Stimulated activated CD4-positive, alpha-beta T cell treated with anti-CD3 and anti-CD28 coated beads, TNF-alpha, amount 100 ng/mL, for 48 hours (primary cell): ENCODE measurements around the gene NANOS3.
A peak's percentile ranks its signal among the peaks of the same experiment; 100 is the strongest.

ENCODE experiments used
- DNase-seq, 3 donors: peaks; one replicate each; pipeline ENCODE4 v3.0.0-alpha.2; 2020; ENCODE audit warnings: low read depth in 3 of 3

NANOS3 gene

DNA sequence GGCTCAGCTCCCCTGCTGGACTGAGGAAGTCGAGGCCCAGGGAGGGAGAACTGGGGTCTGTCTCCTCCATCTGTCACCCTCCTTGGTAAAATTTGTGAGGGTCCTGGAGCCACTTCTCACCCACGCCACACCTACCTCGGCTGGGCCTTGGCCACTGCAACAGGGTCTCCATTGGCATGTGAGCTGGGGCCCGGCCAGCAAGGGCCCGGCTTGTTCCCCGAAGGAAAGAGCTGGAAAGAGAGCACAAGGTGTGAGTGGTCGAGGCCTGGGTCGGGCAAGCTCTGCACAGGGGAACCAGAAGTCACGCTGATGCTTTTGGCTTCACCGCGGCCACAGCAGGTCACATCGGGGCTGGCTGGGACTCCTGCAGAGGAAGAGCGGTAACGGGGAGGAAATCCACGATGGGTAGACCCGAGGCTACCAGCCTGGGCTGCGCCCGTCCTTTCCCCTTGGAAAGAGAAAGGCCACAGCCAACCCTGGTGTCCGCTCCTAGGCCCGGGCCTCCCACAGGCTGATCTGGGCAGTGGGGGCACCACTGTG, 9.0 kb downstream of the NANOS3 start:
- no peak for DNase-seq

DNA sequence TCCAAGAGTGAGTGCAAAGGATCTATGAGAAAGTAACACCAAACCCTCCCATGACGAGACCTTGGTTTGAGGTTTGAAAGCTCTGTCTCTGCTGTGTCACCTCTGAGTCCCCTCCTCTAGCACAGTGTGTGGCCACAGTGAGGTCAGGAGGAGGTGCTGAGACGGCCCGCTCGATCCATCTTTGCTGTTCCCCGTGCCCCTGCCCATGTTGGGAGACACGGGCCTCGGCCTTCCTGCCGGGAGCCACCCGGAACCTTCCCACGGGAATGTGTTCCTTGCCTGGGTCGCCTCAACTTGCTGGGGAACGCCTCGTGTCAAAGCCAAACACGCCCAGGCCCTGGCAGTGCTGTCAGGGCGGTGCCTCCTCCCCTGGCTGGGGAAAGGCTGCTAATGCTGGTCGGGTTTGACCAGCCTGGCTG, 10.1 kb downstream of the NANOS3 start:
- DNase-seq, result no peak

DNA sequence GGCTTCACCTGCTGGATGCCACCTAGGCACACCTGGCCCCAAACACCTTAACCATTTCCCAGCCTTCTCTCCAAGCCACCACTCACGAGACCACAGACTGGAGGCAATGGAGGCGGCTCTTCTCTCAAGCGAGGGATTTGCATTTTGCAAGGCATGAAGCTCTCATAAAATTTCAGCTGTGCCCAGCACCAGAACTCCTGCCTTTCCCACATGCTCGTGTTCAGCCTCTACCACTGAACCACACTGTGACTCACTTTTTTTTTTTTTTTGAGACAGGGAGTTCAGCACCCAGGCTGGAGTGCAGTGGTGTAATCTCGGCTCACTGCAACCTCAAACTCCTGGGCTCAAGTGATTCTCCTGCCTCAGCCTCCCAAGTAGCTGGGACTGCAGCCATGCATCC, 10.6 kb downstream of the NANOS3 start:
- no peak for DNase-seq

DNA sequence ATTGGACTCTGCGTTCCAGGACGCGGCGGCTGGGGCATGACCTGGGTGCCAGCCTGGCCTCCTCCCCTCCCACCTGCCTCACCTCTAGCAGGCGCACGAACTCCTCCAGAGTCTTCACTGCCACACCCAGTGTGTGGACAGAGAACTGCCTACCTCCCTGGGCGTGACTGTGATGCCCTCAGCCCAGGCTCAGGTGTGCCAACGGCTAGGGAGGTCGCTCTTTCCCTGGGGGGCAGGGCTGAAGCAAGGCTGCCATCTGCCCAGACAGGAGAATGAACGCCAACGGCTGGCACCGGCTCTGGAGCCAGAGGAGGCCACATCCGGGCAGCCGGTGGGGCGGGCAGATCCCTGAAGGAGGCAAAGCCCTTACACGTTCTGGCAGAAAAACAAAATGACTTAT, 11.3 kb downstream of the NANOS3 start:
- no peak for DNase-seq

DNA sequence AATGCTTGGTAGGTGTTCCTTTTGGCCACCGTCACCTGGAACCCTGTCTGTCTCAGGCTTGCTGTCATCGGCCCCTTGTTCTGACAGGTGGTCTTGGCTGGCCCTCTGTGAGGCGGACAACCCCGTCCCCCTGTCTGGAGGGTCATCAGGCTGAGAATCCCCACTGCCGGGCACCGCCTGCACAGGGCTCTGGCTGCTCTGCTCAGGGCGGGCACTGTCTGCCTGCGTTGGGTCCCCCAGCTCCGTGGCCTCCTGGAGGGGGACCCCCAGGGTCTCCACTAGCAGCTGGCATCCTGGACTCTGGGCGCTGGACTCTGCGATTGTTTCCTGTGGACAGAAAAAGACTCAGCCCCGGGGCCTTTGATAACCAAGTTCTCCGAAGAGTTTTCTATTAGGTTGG, 13.2 kb downstream of the NANOS3 start:
- DNase-seq, result no peak

DNA sequence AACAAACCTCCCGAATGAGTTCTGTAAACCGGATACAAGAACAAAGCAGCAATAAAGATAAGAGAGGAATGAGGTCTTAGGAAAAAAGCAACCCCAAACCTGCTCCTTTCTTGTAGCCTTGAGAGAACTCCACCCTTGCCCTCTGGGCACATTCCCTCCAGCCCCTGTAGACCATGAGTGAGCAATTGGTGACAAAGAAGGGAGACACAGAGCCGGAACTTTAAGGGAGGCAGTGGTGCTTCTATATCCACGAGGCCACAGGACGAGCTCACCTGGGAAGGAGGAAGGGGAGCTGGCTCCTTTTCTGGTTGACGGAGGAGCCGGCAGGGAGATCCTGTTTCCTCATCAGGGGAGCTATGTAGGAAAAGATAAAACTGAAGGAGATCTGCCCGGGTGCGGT, 15.9 kb downstream of the NANOS3 start:
- DNase-seq, result no peak

DNA sequence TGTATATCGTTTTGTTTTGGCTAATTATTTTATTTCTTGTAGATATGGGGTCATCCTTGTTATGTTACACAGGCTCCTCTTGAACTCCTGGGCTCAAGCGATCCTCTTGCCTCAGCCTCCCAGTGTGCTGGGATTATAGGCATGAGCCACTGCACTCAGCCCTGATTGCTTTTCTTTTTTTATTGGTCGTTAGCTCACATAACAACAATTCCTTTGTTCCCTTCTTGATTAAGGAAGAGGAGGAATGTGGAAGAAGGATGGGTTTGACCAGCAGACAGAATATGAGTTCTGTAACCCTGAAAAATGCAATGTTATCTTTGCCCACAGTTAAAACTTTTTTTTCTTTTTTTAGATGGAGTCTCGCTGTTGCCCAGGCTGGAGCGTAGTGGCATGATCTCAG, 17.6 kb downstream of the NANOS3 start:
- no peak for DNase-seq

DNA sequence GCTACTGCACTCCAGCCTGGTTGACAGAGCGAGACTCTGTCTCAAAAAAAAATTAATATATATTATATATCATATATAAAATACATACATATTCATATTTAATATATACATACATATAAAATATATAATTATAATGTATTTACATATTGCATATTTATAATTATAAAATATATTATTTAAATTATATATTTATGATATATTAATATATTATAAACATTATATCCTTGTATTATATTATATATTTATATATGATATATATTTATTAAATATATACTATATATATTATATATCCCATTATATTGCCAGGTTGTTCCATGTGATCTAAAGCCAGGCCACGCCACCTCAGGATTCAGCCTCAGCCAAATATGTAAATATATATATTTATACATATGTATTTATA, 19.3 kb downstream of the NANOS3 start:
- no peak for DNase-seq

DNA sequence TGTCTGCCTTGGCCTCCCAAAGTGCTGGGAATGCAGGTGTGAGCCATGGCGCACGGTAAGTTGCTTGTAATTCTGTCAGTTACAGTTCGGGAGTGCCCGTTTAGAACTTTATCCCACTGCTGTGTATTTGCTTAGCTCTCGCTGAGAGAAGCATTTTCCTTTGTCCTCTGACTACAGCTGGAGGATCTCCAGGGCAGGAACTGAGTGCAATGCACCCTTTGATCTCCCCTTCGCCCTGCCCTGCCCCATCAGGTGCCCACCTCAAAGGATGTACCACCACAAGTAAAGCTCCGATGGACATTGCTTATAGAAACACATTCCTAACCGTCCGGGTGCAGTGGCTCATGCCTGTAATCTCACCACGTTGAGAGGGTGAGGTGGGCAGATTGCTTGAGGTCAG, 22.5 kb downstream of the NANOS3 start:
- DNase-seq, result no peak

DNA sequence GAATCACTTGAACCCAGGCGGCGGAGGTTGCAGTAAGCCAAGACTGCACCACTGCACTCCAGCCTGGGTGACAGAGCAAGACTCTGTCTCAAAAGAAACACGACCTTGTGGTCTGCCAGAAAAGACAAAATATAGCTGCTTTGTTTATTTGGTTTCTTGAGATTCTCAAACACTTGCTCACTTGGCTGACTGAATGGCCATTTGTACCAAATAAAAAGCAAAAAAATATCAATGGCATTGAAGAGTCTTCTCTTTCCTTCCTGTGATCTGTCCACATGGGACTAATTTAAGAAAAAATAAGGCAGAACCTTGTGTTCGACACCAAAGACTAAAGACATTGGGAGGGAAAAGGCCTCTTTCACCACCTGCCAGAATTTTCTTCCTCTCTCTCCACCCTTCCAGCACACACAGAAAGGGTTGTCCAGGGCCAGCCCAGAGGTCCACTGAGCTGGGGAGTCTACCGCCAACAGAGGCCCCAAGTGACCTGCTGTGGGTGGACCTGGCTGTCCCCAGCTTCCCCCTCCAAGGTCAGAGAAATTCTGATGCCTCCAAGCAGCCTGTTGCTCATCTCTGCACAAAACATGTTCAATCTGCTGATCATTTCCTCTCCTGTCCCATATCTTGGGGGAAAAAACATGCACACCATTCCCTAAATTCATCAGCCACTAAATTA, 23.1 kb downstream of the NANOS3 start:
- no peak for DNase-seq

DNA sequence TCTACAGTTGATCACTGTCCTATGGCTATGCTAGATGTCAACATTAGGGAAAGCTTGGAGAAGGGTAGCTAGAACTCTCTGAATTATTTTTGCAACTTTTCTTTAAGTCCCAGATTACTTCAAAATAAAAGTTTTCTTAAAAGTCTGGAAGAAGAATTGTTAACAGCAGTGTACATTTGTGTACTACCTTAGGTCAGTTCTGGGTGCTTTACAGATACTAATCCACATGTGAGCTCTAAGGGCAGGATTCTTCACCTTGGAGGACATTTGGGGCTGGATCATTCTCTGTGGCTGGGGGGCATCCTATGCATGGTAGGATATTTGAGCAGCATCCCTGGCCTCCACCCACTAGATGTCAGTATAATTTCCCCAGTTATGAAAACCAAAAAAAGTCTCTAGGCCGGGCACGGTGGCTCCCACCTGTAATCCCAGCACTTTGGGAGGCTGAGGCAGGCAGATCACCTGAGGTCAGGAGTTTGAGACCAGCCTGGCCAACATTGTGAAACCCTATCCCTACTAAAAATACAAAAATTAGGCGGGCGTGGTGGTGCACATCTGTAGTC, 26.1 kb downstream of the NANOS3 start:
- DNase-seq, result no peak

DNA sequence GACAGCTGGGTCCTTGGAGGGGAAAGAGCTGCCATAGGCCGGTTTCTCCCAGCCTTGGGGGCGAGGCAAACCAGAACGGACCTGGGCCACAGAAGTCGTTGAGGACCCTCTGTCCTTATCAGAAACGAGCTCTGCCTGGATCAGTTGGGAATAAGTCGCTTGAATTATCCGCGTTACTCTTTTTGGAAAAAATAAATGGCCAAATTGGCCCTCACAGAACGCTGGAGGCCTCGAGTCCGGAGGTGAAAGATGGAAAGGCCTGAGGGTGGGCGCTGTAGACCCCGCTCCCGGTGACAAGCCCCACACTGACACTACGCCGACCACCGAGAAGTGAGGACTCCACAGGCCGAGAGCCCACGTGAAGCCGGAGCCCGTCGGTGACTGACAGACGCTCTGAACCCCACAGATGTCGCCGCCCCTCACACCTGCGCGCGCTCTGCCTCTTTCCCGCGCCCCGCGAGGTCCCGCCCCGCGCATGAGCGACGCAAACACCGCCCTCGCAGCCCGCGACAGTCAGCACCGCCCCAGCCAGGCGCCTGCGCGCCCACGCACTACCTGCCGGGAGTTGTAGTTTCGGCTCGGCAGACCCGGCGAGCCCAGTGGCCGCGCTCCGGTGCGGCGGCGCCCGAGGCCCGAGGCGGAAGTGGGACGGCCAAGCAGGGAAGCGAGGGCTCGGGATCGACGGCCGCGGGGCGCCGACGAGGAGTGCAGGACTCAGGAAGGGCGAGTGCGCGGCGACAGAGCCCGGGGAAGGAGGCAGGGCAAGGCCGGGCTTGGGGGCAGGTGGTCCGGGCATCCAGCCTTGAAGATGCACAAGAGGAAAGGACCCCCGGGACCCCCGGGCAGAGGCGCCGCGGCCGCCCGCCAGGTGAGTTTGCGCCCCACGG, 28.9 kb downstream of the NANOS3 start, which contains the start of the genes BRME1 and CC2D1A:
Gene BRME1 (minus strand): TSS at position 484 of the 887 bp plus-strand sequence. CDS start 1,225 bp downstream, outside the sequence.
Gene CC2D1A (plus strand): TSS at position 568 of the 887 bp plus-strand sequence. CDS start 241 bp downstream, at position 809.
- DNase-seq, result peak; percentile 93 to 97 (median 94)

DNA sequence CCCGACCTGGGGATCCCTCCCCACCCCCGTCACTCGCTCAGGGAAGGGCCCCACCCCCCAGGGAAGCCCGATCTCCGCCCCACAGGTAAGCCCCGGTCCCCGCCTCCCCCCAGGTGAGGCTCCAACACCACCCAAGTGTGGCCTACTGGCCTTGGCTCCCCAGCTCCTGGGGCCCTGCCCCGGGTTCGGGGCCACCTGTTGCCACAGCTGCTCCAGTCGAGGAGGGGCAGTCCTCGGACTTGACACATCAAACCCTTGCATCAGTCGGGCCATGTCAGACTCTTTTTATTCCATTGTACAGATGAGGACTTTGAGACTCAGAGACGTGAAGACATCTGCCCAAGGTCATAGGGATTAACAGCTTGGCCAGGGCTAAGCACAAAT, 29.6 kb downstream of the NANOS3 start:
- DNase-seq, result no peak

DNA sequence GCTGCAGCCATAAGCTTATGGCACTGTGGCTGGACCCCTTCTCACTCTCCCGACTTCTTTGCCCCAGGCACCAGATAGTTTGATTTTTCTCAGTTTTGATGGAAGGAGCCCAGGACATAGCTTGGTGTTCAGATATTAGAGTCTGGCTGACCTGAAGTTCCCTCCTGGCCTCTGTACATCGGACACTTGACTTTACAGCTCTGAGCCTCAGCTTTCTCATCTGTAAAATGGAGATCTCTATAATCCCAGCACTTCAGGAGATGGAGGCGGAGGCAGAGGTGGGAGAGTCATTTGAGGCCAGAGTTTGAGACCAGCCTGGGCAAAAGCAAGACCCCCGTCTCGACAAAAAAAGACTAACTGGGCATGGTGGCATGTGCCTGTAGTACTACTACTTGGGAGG, 30.0 kb downstream of the NANOS3 start:
- no peak for DNase-seq

DNA sequence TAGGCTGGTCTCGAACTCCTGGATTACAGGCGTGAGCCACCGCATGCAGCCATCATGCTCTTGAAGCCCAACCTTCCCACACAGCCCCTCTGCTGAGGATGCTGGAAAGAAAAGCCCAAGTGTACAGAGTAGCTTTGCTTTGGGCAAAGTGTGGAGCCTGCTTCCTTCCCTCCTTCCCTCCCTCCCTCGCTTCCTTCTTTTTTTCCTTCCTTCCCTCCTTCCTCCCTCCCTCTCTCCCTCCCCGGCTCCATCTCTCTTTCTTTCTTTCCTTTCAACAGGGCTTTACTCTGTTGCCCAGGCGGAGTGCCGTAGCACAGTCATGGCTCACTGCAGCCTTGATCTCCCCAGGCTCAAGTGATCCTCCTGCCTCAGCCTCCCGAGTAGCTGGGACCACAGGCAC, 31.7 kb downstream of the NANOS3 start:
- DNase-seq, result no peak

DNA sequence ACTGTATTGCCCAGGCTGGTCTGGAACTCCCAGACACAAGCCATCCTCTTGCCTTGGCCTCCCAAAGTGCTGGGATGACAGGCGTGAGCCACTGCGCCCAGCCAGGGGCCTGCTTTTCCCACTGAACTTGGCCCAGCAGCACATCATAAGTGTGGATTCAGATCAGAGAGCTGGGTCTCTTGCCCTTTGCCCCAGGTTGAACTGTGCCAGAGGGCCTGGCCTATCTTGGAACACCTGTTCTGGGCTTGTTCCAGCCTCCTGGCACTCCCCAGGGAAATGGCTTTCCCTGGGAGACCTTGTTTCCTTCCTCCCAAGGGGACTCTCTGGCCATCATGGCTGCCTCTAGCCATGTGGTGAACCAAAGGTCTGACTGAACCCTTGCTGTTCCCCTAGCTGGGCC, 32.5 kb downstream of the NANOS3 start:
- no peak for DNase-seq

DNA sequence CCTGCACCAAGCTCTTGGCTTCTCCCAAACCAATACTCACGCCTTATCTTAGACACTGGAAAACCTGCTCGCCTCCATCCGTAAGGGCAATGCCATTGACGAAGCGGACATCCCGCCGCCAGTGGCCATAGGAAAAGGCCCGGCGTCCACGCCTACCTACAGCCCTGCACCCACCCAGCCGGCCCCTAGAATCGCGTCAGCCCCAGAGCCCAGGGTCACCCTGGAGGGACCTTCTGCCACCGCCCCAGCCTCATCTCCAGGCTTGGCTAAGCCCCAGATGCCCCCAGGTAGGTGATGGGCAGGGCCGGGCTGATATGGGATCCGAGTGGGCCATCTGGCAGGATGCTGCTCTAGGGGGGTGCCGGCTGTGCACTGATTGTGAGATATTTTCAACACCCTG, 36.4 kb downstream of the NANOS3 start:
- DNase-seq, result no peak

DNA sequence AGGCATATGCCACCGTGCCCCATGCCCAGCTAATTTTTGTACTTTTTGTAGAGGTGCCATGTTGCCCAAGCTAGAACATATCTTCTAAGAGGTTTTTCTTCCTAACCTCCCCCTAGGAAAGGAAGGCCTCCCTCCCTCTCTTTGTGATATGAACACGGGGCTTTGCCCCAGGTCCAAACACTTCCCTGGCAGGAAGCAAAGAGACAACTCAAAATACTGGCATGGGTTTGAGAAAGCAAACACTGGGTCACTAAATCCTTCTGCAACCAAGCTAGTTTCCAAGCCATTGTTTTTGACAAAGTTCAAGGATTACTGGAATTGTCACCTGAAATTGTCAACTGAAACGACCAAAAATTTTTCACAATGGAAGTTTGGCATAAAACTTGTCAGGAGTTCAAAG, 37.8 kb downstream of the NANOS3 start:
- no peak for DNase-seq

DNA sequence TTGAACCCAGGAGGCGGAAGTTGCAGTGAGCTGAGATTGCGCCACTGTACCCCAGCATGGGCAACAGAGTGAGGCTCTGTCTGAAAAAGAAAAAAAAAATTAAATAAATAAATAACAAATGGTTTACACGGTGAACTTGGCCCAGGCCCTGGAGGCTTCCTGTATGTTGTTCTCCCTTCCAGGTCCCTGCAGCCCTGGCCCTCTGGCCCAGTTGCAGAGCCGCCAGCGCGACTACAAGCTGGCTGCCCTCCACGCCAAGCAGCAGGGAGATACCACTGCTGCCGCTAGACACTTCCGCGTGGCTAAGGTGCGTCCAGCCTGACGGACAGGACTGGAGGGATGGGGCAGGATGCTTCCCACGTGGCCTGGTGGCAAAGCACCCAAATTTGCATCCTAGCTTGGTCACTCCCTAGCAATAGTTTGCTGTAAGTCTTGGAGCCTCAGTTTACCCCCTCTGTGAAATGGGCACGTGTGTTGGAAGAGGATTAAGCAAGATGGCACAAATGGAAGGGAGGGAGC, 41.0 kb downstream of the NANOS3 start:
- DNase-seq, result no peak

DNA sequence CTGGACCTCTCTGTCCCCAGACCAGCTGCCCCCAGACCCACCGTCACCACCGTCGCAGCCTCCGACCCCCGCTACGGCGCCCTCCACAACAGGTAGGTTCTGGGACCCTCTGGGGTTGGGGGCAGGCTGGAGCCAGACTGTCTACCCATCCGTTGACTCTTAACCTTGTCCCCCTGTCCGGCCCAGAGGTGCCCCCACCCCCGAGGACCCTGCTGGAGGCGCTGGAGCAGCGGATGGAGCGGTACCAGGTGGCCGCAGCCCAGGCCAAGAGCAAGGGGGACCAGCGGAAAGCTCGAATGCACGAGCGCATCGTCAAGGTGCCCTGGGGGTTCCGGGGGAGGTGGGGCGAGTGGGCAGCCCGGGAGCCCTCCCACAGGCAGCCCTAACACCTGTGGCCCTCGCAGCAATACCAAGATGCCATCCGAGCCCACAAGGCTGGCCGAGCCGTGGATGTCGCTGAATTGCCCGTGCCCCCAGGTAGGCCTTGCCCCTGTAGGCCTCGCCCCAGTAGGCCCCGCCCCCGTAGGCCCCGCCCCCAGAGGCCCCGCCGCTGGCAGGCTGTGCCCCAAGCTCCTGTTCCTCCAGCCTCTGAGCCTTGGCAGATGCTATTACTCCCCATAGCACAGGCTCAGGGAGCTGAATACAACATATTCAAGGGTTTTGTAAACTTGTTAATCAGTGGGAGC, 41.9 kb downstream of the NANOS3 start:
- DNase-seq, result no peak

DNA sequence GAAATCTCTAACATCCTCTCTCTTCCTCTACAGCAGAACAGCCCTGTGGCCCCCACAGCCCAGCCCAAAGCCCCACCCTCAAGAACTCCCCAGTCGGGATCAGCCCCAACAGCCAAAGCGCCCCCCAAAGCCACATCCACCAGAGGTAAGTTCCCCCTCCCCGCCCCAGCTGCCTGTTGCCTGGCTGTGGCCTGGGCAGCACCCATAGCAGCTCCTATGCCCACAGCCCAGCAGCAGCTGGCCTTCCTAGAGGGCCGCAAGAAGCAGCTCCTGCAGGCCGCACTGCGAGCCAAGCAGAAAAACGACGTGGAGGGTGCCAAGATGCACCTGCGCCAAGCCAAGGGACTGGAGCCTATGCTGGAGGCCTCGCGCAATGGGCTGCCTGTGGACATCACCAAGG, 43.6 kb downstream of the NANOS3 start:
- no peak for DNase-seq
